Measurements from ENCODE around the gene CLEC2A. TPM values are rescaled to one million over a fixed set of nuclear protein-coding genes. Genes with fewer than 3 reads are reported as not detected.

The CLEC2A gene
- total RNA-seq, 1 donor from 2014 or later: not detected

- peak; percentile 13 for DNase-seq
Measured at GRCh38 chr12:9933958-9934357, 1.8 kb upstream of the CLEC2A start.

- no peak for DNase-seq
Measured at GRCh38 chr12:9931245-9931644, 925 bp downstream of the CLEC2A start.

- peak; percentile 24 for DNase-seq
Measured at GRCh38 chr12:9928607-9929006, 3.6 kb downstream of the CLEC2A start.

DNA sequence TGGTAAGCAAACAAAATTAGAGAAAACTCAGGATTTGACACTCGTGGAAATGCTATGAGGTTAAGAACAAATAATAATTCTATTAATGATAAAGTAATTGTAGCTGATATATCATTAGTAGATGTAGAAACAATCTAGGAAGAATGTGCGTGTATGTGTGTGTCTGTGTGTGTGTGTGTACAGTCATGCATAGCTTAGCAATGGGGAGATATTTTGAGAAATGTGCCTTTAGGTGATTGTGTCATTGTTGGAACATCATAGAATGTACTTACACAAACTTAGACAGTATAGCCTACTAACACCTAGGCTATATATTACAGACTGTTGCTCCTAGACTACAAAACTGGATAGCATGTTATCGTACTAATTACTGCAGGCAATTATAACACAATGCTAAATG lies 5.3 kb downstream of the CLEC2A start:
- no peak for DNase-seq

DNA sequence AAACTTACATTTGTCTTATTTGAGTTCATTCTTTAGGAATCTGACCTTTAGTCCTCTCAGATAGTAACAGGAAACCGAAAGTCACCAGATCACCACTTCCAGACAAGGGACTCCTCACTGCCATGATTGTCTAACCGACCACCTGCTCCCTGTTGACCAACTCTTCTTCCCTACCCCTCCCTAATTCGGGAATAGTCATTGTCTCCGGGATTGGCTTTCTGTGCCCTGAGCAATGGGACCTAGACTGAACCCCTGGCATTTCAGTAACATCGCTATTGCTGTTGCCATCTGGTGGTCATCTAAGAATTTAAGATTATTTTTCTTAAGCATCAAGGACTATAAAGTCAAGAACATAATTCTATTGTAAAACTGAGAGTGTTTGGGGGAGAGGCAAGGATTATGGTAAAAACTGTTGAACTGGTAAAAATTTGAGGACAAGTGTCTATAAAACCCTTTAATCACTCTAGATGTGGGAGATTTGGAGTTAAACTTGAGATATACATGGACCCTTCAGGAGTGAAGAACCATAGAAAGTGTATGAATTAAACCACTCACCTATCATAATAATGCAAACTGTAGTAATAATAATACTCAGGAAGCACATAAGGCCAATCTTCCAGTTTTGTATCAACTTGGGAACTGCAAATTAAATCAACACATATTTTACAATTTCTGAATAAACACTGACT lies 6.3 kb downstream of the CLEC2A start:
- DNase-seq: peak; percentile 58

DNA sequence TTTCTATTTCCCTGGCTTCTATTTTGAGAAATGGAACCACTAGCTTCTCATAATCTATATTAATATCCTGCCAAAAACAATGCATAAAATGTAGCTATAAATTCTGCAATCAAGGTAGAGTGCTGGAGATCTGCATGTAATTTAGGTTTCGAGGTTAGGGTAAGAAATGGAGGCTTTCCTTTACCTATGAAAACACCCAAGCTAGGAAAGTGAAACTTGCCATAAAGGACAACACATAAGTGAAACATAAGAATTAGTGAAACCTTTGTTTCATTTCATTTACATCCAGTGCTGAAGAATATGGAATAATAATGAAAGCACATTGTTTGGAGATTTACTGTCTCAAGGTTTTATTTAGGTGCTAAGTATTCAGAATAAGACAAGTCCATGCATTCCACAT lies 9.7 kb downstream of the CLEC2A start:
- no peak for DNase-seq

- DNase-seq: no peak
Measured at GRCh38 chr12:9920451-9920850, 11.7 kb downstream of the CLEC2A start.

DNA sequence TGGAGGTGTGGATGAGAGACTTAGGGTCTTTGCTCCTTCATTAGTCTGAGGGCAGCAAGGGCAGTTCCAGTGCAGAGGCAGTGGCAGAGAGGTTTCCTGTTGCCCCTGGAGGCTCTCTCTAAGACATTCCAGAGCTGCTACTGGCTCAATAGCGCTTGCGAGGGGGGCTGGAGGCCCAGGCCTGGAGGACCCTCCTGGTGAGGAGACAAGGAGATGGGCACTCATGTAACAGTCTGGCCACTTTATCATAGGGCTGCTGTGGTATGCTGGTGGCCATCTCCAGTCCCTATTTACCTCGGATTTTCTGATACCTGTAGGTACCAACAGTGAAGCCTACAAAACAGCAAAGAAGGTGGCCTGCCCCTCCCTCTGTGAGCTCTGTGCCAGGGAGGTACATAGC lies 12.7 kb downstream of the CLEC2A start:
- no peak for DNase-seq

DNA sequence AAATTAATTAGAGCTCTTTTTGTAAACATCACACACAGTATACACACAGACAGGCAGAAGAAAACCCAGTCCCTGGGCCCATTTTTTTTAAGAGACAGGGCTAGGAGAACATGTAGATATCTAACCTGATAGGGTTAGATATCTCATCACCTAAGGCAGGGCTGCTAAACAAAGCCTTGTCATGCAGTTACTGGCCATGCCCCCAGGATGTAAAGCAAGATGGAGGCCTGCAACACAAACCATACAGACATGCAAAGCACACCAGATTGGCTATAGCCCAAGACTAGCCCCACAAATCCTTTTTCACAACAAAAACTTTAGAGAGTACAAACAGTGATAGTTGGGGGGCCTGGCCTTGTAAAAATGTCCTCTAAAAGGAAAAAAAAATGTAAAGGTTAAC lies 20.5 kb downstream of the CLEC2A start:
- DNase-seq: no peak

DNA sequence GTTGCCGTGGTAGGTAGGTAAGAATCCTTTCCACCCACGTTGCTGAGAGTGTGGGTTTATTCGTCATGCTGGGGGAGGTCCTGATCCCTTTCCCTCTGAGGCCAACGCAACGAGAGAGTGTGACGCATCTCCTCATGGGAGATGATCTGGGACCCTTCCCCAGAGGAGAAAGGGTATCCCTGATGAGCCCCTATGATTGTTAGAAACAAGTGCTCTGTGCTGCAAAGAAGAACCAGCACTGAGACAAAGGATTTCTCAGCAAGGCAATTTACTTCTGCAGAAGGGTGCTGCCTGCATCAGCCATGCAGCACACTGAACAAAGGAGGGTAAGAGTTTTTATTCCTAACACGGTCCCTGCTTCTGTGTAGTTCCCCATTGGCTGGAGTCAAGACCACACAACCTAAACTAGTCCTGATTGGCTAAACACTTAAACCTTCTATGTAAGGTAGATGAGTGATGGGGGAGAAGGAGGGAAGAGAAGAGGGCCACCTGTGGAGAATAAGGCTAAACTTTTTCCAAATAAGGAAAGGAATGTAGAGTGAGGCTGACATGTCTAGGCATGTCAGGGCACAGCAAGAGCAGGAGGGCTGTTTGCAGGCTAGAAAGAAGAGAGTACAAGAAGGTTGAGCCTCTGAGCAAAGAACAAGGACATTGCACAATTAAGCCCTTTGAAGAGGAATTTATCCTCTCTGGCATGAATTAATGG lies 21.3 kb downstream of the CLEC2A start:
- no peak for DNase-seq

DNA sequence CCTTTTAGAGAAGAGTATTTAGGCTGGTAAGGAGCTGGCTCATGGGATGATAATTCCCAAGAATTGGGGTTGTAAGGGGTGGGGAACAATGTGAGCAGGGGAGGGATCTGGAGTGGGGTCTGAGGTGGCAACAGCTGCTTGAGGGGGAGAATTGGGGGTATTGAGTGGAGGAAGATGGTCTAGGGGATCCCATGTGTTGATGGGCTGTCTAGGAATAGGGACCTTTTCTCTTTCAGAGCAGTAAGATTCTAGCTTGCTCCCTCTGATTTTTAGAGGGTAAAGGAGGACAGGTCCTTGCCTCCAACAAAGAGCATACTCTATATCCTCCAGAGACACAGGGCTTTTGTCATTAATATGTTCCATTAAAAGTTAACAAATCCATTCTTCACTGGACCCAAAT lies 22.4 kb downstream of the CLEC2A start:
- no peak for DNase-seq

- no peak for DNase-seq
Measured at GRCh38 chr12:9908350-9908749, 23.8 kb downstream of the CLEC2A start.

DNA sequence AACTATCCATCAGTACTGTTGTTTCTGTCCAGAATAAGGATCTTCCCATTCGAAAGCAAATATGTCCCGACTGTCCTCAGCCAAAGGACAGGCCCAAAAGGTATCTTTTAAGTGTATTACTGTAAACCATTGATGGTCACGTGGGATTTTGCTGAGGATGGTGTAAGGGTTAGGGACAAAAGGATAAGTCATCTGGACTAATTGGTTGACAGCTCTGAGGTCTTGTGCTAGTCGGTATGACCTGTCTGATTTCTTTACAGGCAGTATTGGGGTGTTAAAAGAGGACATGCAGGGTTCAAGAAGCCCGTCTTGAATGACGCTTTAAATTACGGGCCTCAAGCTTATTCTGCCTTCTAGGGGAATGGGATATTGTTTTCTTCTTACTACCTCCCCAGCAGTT lies 24.4 kb downstream of the CLEC2A start:
- DNase-seq: no peak

DNA sequence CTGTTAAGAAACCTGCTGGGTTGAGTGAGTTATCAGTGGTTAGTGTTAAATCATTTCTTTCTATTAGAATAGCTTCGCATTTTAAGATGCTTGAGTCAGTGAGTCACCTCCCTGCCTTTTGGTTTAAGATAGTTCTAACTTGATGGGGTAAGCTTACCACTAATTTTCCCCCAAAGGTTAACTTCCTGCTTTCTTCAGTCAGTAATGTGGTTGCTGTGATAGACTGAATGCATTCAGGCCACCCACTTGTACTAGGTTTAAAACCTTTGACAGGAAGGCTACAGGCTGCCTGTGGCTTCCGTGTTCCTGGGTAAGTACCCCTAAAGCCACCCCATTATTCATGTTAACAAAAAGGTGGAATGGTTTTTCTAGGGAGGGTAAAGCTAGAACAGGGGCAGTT lies 25.3 kb downstream of the CLEC2A start:
- DNase-seq: no peak

- no peak for DNase-seq
Measured at GRCh38 chr12:9902539-9903228, 29.5 kb downstream of the CLEC2A start.

GRCh38 chr12:9900930-9901329 lies 31.2 kb downstream of the CLEC2A start:
- DNase-seq: no peak

- DNase-seq: no peak
Measured at GRCh38 chr12:9899209-9899608, 33.0 kb downstream of the CLEC2A start.

GRCh38 chr12:9897535-9897934 lies 34.6 kb downstream of the CLEC2A start:
- DNase-seq: no peak

DNA sequence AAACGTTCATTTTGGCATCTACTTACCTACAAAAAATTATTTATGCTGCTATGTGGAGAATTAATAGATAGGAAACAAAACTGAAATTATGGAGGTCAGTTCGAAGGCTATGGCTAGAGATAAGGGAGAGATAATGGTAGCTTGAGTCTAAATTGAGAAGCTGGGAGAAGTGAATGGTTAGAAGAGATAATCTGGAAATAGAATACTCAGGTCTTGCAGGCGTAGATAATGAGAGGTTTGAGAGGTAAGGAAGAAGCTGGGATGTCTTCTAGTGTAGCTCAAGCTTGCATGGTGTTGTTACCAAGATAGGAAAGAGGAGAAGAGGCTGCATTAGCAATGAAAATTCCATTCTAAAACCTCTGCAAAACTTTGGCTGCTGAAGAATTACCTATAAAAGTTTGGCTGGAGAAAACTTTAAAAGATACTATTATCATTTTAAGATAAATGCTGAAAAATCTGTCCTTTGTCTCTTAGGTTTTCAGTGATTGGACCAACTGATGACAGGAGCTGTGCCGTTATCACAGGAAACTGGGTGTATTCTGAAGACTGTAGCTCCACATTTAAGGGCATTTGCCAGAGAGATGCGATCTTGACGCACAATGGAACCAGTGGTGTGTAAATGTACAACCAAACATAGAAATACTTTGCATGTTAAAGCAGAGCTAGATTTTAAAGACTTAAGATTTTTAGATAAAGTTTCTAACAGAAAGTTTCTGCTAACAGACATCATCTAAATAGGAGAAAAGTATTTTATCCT lies 36.8 kb downstream of the CLEC2A start:
- no peak for DNase-seq

GRCh38 chr12:9888665-9889273 lies 43.4 kb downstream of the CLEC2A start:
- no peak for DNase-seq

DNA sequence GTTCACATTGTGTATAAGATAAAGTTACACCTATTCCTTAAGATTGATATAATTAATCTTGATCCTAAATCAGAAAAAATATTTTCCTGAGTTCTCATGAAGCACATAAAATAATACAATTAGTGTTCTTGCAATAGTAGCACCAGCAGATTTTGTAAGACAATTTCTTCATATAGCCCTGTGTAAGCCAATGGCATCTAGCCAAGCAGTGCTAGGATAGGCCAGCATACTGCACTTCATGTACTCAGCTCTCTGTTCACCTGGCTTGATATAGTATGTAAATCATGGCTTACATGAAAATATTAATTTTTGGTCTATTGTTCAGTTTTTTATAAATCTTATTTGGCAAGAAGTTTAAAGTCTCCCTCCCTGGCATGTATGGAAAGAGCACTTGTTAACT lies 49.0 kb downstream of the CLEC2A start:
- peak; percentile 34 for DNase-seq

GRCh38 chr12:9881988-9882387 lies 50.2 kb downstream of the CLEC2A start:
- no peak for DNase-seq
